ENCODE data around the gene RBM38. TPM values are rescaled to one million over a fixed set of nuclear protein-coding genes. Genes with fewer than 3 reads are reported as not detected.

Gene RBM38
- total and polyA plus RNA-seq, 2 of the 13 experiments (the other 11 are each of a cell fraction or from before 2014, with no cell fraction given): 24.2 to 34.2 TPM

- TF ChIP-seq ZXDC (CRISPR knock-in tag; IDR thresholded peaks at IDR 0.05): no peak
- no peak for TF ChIP-seq ZNF772 (CRISPR knock-in tag; IDR thresholded peaks at IDR 0.05)
- TF ChIP-seq NR2C2 (CRISPR knock-in tag; IDR thresholded peaks at IDR 0.05; ENCODE audit: borderline replicate concordance): no peak
- TF ChIP-seq CTCF (CRISPR knock-in tag; IDR thresholded peaks at IDR 0.05): no peak
- no peak for TF ChIP-seq RFXAP (CRISPR knock-in tag; IDR thresholded peaks at IDR 0.05; ENCODE audit: borderline replicate concordance)
Observed at GRCh38 chr20:57440678-57441509, 49.7 kb downstream of the RBM38 start (continued).

- Histone ChIP-seq H4K20me1 (ENCODE audit: insufficient read depth, low read length) (no peaks in the 10 kb centered on the region; the same call in 1 of the 2 replicates), H3K4me1 (ENCODE audit: insufficient read depth, low read length) (peaks cover 10% of the 10 kb centered on the region; the same call in 1 of the 2 replicates), H3K9me3 (ENCODE audit: low read length) (no peaks in the 10 kb centered on the region), H3K36me3 (replicated peaks in 1 of 2; ENCODE audit: control insufficient read depth in 1 of 2, insufficient read depth in 2 of 2, low read length in 2 of 2) (no peaks in the 10 kb centered on the region), H3K4me3 (replicated peaks in 1 of 3; ENCODE audit: insufficient read depth in 1 of 3, low read depth in 2 of 3, low read length in 3 of 3) (no peak overlapping the region), H3K27ac (ENCODE audit: extremely low read length, insufficient read depth, low read length) (no peak overlapping the region), H3K9ac (ENCODE audit: insufficient read depth, low read depth, low read length) (no peak overlapping the region), H3K79me2 (ENCODE audit: insufficient read depth, low read length) (no peaks in the 10 kb centered on the region), H3K4me2 (ENCODE audit: low read depth, low read length) (no peak overlapping the region; the same call in 1 of the 2 replicates), H2AFZ (ENCODE audit: low read length) (no peak overlapping the region), H3K27me3 (ENCODE audit: control insufficient read depth in 1 of 2, insufficient read depth in 2 of 2, low read length in 2 of 2) (peaks cover 11 to 56% of the 10 kb centered on the region in 2 experiments)
- no peak for FAIRE-seq
- no TSS peak for BruUV-seq (replicated peaks)
- POLR2A ChIA-PET: interaction anchor here (0.8 kb wide), 1 partner anchor 13 kb away, joined by 3 read pairs; no protein-coding TSS in a partner anchor
- intact Hi-C loops (cut with micrococcal nuclease; ENCODE audit: unreplicated experiment) (no loop called here), in situ Hi-C loops (cut with HindIII; ENCODE audit: extremely low pct_ligation_motif_present, low pct_unique_long_range_greater_than_20kb) (no loop called here)
- 42% methylated on average over 16 of the region's 16 CpGs for WGBS (ENCODE audit: low lambda C conversion rate)
- CTCF ChIA-PET (ENCODE audit: low intra/inter-chr PET ratio, low total read pairs): no interaction called here
- no peak; the same call in 2 of the 3 replicates for ATAC-seq
- DNase-seq (ENCODE audit: low spot score): no peak
- TF ChIP-seq HNRNPLL (IDR thresholded peaks at IDR 0.05; ENCODE audit: low read depth, low read length, poor library complexity, severe bottlenecking): peak; percentile 8
- TF ChIP-seq HOMEZ (CRISPR knock-in tag; IDR thresholded peaks at IDR 0.05; ENCODE audit: low read depth): no peak
- TF ChIP-seq EEA1 (CRISPR knock-in tag; IDR thresholded peaks at IDR 0.05; ENCODE audit: borderline replicate concordance): no peak
- TF ChIP-seq ZNF326 (CRISPR knock-in tag; IDR thresholded peaks at IDR 0.05; ENCODE audit: borderline replicate concordance): no peak
- no peak for TF ChIP-seq SUZ12 (IDR thresholded peaks at IDR 0.05; ENCODE audit: low read depth, low read length)
- TF ChIP-seq ZMYM3 (CRISPR knock-in tag; IDR thresholded peaks at IDR 0.05): peak; percentile 88
Observed at GRCh38 chr20:57441510-57442154, 50.4 kb downstream of the RBM38 start.
